MM.1S (cell line): Measurements from ENCODE around the gene ALG5.

Source experiments
- DNase-seq: peaks from one replicate; pipeline ENCODE4 v3.0.0-alpha.2; 2015
- H2AFZ ChIP-seq: fragments of 300-600 bp; sonication (generic); 2 replicates; pipeline ENCODE4 v1.6.0; 2016; ENCODE audit warnings: antibody characterized with exemption, low read length
- H3F3A ChIP-seq: fragments of 300-600 bp; sonication (generic); 2 replicates; pipeline ENCODE4 v1.6.1; 2016; ENCODE audit warnings: mild to moderate bottlenecking, antibody characterized with exemption, low read length, moderate library complexity, mixed read lengths; ENCODE audit not compliant: insufficient read depth
- H3K27ac ChIP-seq: fragments of 300-600 bp; sonication (generic); 2 replicates; pipeline ENCODE4 v1.5.1; 2016; ENCODE audit warnings: mild to moderate bottlenecking, low read length
- H3K27me3 ChIP-seq: fragments of 300-600 bp; sonication (generic); replicated peaks from 2 replicates; pipeline ENCODE4 v1.6.0; 2016; ENCODE audit warnings: low read length; ENCODE audit not compliant: insufficient read depth
- H3K36me3 ChIP-seq: fragments of 300-600 bp; sonication (generic); replicated peaks from 2 replicates; pipeline ENCODE4 v1.6.1; 2016; ENCODE audit warnings: mild to moderate bottlenecking, low read length, mixed read lengths; ENCODE audit not compliant: insufficient read depth
- H3K4me1 ChIP-seq: fragments of 300-600 bp; sonication (generic); 2 replicates; pipeline ENCODE4 v1.6.1; 2016; ENCODE audit warnings: low read length, mixed read lengths
- H3K4me2 ChIP-seq: fragments of 300-600 bp; sonication (generic); 2 replicates; pipeline ENCODE4 v1.6.0; 2016; ENCODE audit warnings: low read depth, low read length
- H3K4me3 ChIP-seq: fragments of 300-600 bp; sonication (generic); 2 replicates; pipeline ENCODE4 v1.5.1; 2016; ENCODE audit warnings: low read length, mixed read lengths
- H3K79me2 ChIP-seq: fragments of 300-600 bp; sonication (generic); 2 replicates; pipeline ENCODE4 v1.6.1; 2016; ENCODE audit warnings: mixed run types, low read length, mixed read lengths
- H3K9ac ChIP-seq: fragments of 300-600 bp; sonication (generic); 2 replicates; pipeline ENCODE4 v1.6.1; 2016; ENCODE audit warnings: low read length, mixed read lengths
- H3K9me2 ChIP-seq: fragments of 300-600 bp; sonication (generic); replicated peaks from 2 replicates; pipeline ENCODE4 v1.6.1; 2016; ENCODE audit warnings: mild to moderate bottlenecking, low read length, mixed read lengths; ENCODE audit not compliant: insufficient read depth
- H3K9me3 ChIP-seq: fragments of 300-600 bp; sonication (generic); replicated peaks from 2 replicates; pipeline ENCODE4 v1.6.1; 2016; ENCODE audit warnings: mild to moderate bottlenecking, low read length, mixed read lengths; ENCODE audit not compliant: insufficient read depth
- H4K20me1 ChIP-seq: fragments of 300-600 bp; sonication (generic); 2 replicates; pipeline ENCODE4 v1.6.1; 2016; ENCODE audit warnings: mild to moderate bottlenecking, low read length, moderate library complexity, mixed read lengths; ENCODE audit not compliant: insufficient read depth
- EZH2 ChIP-seq: fragments of 300-600 bp; sonication (generic); optimal IDR thresholded peaks from 2 replicates; pipeline ENCODE3; 2017; ENCODE audit warnings: low read depth, mild to moderate bottlenecking, antibody characterized with exemption, low read length, mixed read lengths
- EZH2phosphoT487 ChIP-seq: fragments of 300-600 bp; sonication (generic); IDR thresholded peaks from 2 replicates; pipeline ENCODE4 v1.6.1; 2018; ENCODE audit warnings: antibody characterized with exemption, low read length
- TF ChIP-seq, protein P1 (sequence below): fragments of 300-600 bp; sonication (generic); IDR thresholded peaks from 2 replicates; pipeline ENCODE4 v1.5.1; 2016; ENCODE audit warnings: antibody characterized with exemption, low read length, mixed read lengths

Gene ALG5

GRCh38 chr13:36950920-36951319 lies 48.2 kb downstream of the ALG5 start:
- Histone ChIP-seq H3K4me1 (no peaks in the 10 kb centered on the region), H4K20me1 (no peaks in the 10 kb centered on the region), H2AFZ (no peak overlapping the region), H3K9me3 (no peaks in the 10 kb centered on the region), H3K27me3 (no peaks in the 10 kb centered on the region), H3K27ac (no peak overlapping the region), H3K4me3 (no peak overlapping the region), H3K4me2 (no peak overlapping the region), H3K9ac (no peak overlapping the region), H3F3A (no peaks in the 10 kb centered on the region), H3K9me2 (no peaks in the 10 kb centered on the region), H3K79me2 (no peaks in the 10 kb centered on the region), H3K36me3 (no peaks in the 10 kb centered on the region)
- no peak for DNase-seq
- TF ChIP-seq, protein P1, sequence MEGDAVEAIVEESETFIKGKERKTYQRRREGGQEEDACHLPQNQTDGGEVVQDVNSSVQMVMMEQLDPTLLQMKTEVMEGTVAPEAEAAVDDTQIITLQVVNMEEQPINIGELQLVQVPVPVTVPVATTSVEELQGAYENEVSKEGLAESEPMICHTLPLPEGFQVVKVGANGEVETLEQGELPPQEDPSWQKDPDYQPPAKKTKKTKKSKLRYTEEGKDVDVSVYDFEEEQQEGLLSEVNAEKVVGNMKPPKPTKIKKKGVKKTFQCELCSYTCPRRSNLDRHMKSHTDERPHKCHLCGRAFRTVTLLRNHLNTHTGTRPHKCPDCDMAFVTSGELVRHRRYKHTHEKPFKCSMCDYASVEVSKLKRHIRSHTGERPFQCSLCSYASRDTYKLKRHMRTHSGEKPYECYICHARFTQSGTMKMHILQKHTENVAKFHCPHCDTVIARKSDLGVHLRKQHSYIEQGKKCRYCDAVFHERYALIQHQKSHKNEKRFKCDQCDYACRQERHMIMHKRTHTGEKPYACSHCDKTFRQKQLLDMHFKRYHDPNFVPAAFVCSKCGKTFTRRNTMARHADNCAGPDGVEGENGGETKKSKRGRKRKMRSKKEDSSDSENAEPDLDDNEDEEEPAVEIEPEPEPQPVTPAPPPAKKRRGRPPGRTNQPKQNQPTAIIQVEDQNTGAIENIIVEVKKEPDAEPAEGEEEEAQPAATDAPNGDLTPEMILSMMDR: no peak
- TF ChIP-seq EZH2: no peak
- no peak for TF ChIP-seq EZH2phosphoT487

- H3K9me3 ChIP-seq: no peaks in the 10 kb centered on the region
- H3K27ac ChIP-seq: no peak overlapping the region
- no peaks in the 10 kb centered on the region for H3K9me2 ChIP-seq
- no peak overlapping the region for H2AFZ ChIP-seq
- H3K36me3 ChIP-seq: no peaks in the 10 kb centered on the region
- H3F3A ChIP-seq: no peaks in the 10 kb centered on the region
- no peaks in the 10 kb centered on the region for H3K79me2 ChIP-seq
- no peaks in the 10 kb centered on the region for H3K4me1 ChIP-seq
- H3K4me2 ChIP-seq: no peak overlapping the region
- no peak overlapping the region for H3K9ac ChIP-seq
- DNase-seq: no peak
- H3K4me3 ChIP-seq: no peak overlapping the region
- H4K20me1 ChIP-seq: no peaks in the 10 kb centered on the region
- no peaks in the 10 kb centered on the region for H3K27me3 ChIP-seq
- TF ChIP-seq, protein P1: no peak
- TF ChIP-seq EZH2phosphoT487 (no peak), EZH2 (no peak)
Observed at GRCh38 chr13:36950330-36950729, 48.8 kb downstream of the ALG5 start.

- Histone ChIP-seq H3K4me3 (no peak overlapping the region), H3K79me2 (no peaks in the 10 kb centered on the region), H3K9ac (no peak overlapping the region), H3K4me1 (no peaks in the 10 kb centered on the region), H3K9me3 (no peaks in the 10 kb centered on the region), H3K27me3 (no peaks in the 10 kb centered on the region), H4K20me1 (no peaks in the 10 kb centered on the region), H3K36me3 (no peaks in the 10 kb centered on the region), H2AFZ (no peak overlapping the region), H3K9me2 (no peaks in the 10 kb centered on the region), H3K4me2 (no peak overlapping the region), H3F3A (no peaks in the 10 kb centered on the region), H3K27ac (no peak overlapping the region)
- DNase-seq: no peak
- no peak for TF ChIP-seq EZH2phosphoT487
- TF ChIP-seq, protein P1: no peak
- no peak for TF ChIP-seq EZH2
Observed at GRCh38 chr13:36945078-36945477, 54.1 kb downstream of the ALG5 start.
